ENCODE results near the gene SUSD4.

Gene SUSD4

DNA sequence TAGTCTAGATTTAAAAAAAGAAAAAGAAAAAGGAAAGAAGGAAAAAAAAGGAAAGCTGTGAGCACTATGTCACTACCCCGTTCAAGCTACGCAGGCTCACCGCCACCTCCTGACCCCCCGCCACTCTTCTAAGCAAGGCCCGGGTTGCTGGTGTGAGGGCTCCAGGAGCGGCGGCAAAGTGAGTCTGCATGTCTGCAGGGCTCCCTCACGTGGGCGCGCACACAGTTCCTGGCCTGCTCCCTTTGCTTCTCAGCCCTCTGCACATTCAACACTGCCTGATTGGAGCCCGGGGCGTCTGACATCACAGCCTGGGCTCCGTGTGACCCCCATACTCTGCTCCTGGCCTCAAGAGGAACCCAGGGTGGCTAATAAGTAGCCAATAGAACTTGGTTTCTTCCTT lies 139.5 kb downstream of the SUSD4 start:
- no peaks in the 10 kb centered on the region for H3K36me3 ChIP-seq
- TF ChIP-seq, protein P1, sequence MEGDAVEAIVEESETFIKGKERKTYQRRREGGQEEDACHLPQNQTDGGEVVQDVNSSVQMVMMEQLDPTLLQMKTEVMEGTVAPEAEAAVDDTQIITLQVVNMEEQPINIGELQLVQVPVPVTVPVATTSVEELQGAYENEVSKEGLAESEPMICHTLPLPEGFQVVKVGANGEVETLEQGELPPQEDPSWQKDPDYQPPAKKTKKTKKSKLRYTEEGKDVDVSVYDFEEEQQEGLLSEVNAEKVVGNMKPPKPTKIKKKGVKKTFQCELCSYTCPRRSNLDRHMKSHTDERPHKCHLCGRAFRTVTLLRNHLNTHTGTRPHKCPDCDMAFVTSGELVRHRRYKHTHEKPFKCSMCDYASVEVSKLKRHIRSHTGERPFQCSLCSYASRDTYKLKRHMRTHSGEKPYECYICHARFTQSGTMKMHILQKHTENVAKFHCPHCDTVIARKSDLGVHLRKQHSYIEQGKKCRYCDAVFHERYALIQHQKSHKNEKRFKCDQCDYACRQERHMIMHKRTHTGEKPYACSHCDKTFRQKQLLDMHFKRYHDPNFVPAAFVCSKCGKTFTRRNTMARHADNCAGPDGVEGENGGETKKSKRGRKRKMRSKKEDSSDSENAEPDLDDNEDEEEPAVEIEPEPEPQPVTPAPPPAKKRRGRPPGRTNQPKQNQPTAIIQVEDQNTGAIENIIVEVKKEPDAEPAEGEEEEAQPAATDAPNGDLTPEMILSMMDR (IDR thresholded peaks at IDR 0.05), result no peak
- no peak for DNase-seq
- no peak overlapping the region for H3K27ac ChIP-seq
- no peaks in the 10 kb centered on the region for H3K4me1 ChIP-seq
- H3K27me3 ChIP-seq, result no peaks in the 10 kb centered on the region
- intact Hi-C loops (cut with DNase I; ENCODE audit: low total_unique reads), result no loop called here
- peaks cover 0 to 1% (median 0%) of the 10 kb centered on the region in 3 donors for H3K9me3 ChIP-seq
- H3K4me3 ChIP-seq, result no peak overlapping the region

DNA sequence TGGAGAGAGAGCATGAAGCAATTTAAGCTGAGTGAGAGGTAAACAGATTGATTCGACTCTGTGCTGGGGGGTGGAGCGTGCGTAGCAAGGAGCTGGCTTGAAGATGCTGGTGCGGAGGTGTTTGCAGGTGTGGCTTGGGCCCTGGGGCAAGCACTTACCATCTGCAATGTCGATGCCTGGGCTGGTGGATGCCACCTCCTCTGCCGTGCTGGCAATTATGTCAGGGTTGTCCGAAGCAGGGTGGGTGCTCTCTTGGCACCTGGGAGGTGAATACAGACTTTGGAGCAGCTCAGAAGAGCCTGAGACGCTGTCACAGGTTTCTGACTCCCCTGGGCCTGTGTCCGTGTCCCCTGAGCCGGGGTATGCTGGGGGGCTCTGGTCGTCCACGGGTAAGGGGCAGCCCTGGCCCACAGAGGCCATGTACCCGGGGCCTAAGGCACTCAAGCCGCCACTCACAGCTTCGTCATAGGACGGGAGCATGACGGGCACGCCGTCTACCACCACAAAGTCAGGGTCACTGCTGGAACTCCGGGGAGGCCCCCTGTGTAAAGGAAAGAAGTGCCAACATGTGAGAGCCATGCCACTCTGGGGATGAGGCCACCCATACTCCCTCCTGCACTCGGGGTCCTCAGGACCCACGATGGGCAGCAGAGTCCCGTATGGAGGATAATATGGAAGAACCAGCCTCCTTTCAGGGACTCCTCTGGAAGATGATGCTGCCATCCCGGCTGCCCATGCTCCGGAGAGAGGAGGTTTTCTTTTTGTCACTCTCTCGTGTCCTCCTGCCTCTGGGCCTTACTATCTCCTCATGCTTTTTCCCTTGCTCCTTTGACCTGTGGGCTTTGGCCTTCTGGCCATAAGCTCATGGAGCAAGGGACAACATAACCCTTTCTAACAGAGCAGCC lies 140.6 kb downstream of the SUSD4 start:
- Histone ChIP-seq H3K9me3 (peaks cover 0 to 13% (median 10%) of the 10 kb centered on the region in 3 donors), H3K4me3 (no peak overlapping the region), H3K27me3 (no peaks in the 10 kb centered on the region), H3K36me3 (no peaks in the 10 kb centered on the region), H3K27ac (no peak overlapping the region), H3K4me1 (no peaks in the 10 kb centered on the region)
- TF ChIP-seq, protein P1 (IDR thresholded peaks at IDR 0.05), result no peak
- intact Hi-C loops (cut with DNase I; ENCODE audit: low total_unique reads), result no loop called here
- DNase-seq, result no peak

DNA sequence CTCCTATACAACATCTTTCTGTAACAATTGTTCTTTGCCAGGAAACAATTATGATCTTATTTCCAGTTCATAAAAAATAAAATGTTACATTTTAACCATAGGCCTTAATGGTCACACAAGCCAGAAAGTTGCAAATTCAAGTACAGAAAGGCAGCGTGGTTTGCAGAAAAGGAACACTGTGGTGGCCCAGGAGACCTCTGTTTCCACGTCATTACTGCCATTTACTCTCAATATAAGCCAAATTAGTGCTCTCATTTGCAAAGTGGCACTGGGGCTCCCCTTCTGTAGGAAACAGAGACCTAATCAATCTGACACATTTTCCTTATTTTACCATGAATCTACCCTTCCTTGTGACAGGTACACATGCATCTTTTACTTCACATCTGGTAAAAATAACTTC lies 141.6 kb downstream of the SUSD4 start:
- intact Hi-C loops (cut with DNase I; ENCODE audit: low total_unique reads), result no loop called here
- no peaks in the 10 kb centered on the region for H3K4me1 ChIP-seq
- H3K27me3 ChIP-seq, result no peaks in the 10 kb centered on the region
- TF ChIP-seq, protein P1 (IDR thresholded peaks at IDR 0.05), result no peak
- no peak overlapping the region for H3K27ac ChIP-seq
- no peak overlapping the region for H3K4me3 ChIP-seq
- no peak for DNase-seq
- no peaks in the 10 kb centered on the region for H3K36me3 ChIP-seq
- peaks cover 0 to 15% (median 10%) of the 10 kb centered on the region in 3 donors for H3K9me3 ChIP-seq

DNA sequence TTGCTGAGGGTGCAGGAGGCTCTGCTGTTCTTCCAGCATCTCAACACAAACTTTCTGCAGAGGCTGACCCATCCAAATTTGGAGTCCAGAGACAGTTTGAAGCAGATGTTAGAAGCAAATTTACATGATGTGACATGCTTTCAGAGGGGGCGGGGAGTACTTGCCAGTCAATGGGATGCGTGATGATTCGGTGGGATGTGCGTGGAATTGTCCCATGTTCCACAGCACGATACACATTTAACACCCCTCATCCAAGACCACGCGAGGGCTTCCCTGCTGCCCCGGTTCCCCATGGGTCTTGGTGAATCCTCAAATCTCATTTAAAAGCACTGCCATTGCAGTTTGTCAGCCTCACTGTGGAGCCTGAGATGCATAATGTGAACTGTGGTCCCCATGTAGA lies 142.3 kb downstream of the SUSD4 start:
- H3K36me3 ChIP-seq, result no peaks in the 10 kb centered on the region
- no peak overlapping the region for H3K27ac ChIP-seq
- H3K9me3 ChIP-seq, result peaks cover 0 to 15% (median 10%) of the 10 kb centered on the region in 3 donors
- no peak overlapping the region for H3K4me3 ChIP-seq
- H3K4me1 ChIP-seq, result no peaks in the 10 kb centered on the region
- intact Hi-C loops (cut with DNase I; ENCODE audit: low total_unique reads), result no loop called here
- H3K27me3 ChIP-seq, result no peaks in the 10 kb centered on the region
- DNase-seq, result no peak
- TF ChIP-seq, protein P1 (IDR thresholded peaks at IDR 0.05), result no peak

DNA sequence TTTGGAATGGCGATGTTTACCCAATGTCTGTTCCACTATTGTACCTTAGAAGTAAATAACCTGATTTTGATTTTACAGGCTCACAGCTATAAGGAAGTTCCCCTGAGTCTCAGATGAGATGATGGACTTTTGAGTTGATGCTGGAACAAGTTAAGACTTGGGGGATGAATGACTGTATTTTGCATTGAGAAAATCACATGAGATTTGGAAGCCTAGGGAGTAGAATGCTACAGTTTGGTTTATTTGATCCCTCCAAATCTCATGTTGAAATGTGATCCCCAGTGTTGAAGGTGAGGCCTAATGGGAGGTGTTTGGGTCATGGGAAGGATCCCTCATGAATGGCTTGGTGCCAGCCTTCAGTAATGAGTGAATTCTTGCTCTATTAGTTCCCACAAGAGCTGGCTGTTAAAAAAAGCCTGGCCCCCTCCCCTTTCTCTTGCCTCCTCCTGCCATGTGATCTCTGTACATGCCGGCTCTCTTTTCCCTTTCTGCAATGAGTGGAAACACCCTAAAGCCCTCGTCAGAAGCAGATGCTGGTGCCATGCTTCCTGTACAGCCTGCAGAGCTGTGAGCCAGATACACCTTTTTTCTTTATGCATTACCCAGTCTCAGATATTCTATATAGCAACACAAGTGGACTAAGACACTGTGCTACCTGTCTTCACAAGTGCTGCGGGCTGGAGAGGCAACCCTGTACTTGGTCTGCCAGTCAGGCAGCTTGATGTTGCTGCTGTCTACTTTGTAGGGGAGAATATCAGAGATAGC lies 143.9 kb downstream of the SUSD4 start:
- intact Hi-C loops (cut with DNase I; ENCODE audit: low total_unique reads), result no loop called here
- DNase-seq, result no peak
- Histone ChIP-seq H3K27me3 (no peaks in the 10 kb centered on the region), H3K36me3 (no peaks in the 10 kb centered on the region), H3K4me3 (no peak overlapping the region), H3K27ac (no peak overlapping the region), H3K9me3 (peaks cover 0 to 15% (median 10%) of the 10 kb centered on the region in 3 donors), H3K4me1 (no peaks in the 10 kb centered on the region)
- TF ChIP-seq, protein P1 (IDR thresholded peaks at IDR 0.05), result no peak
